PC-9 (cell line): ENCODE data around the gene NAPB. TPM values are rescaled to one million over a fixed set of nuclear protein-coding genes. Genes with fewer than 3 reads are reported as not detected.

Experiments used
- BruUV-seq: library from RNA; stranded (reverse); fragments of 400-500 nt; replicated peaks from 2 replicates; lab custom pipeline; 2021; lab: Mats Ljungman, UMichigan
- CTCF ChIA-PET: fragments of 300-600 bp; sonication (Branson Sonifier 250); formaldehyde crosslinking; loops from one replicate; lab custom pipeline; 2022; ENCODE audit warnings: antibody characterized with exemption; lab: Charles Lee
- POLR2A ChIA-PET: fragments of 300-600 bp; sonication (Branson Sonifier 250); formaldehyde crosslinking; loops from one replicate; lab custom pipeline; 2022; ENCODE audit warnings: antibody characterized with exemption; ENCODE audit not compliant: unreplicated experiment; lab: Charles Lee
- DNase-seq, 2 experiments: peaks; one replicate each; pipeline versions ENCODE4 v3.0.0 to v3.0.0-alpha.2; 2015 to 2022; ENCODE audit warnings: mixed read lengths in 1 of 2
- H2AFZ ChIP-seq: fragments of 200-600 bp; sonication (generic); 2 replicates; pipeline ENCODE4 v1.8.1; 2017; ENCODE audit warnings: antibody characterized with exemption
- H3F3A ChIP-seq: fragments of 200-600 bp; sonication (generic); 2 replicates; pipeline ENCODE4 v1.8.1; 2017; ENCODE audit warnings: antibody characterized with exemption, mild to moderate bottlenecking, low read depth; ENCODE audit not compliant: insufficient read depth
- H3K27ac ChIP-seq: fragments of 200-600 bp; sonication (generic); 2 replicates; pipeline ENCODE4 v1.6.1; 2016; ENCODE audit warnings: mixed run types
- H3K27me3 ChIP-seq: fragments of 200-600 bp; sonication (generic); 2 replicates; pipeline ENCODE4 v1.6.1; 2016; ENCODE audit warnings: low read depth, mixed run types; ENCODE audit not compliant: insufficient read depth
- H3K36me3 ChIP-seq: fragments of 200-600 bp; sonication (generic); 2 replicates; pipeline ENCODE4 v1.6.1; 2016; ENCODE audit warnings: low read depth, mixed run types
- H3K4me1 ChIP-seq: fragments of 200-600 bp; sonication (generic); replicated peaks from 2 replicates; pipeline ENCODE4 v1.6.1; 2016; ENCODE audit warnings: mixed run types; ENCODE audit not compliant: insufficient read depth
- H3K4me2 ChIP-seq: fragments of 200-600 bp; sonication (generic); 2 replicates; pipeline ENCODE4 v1.6.1; 2017; ENCODE audit warnings: mixed run types
- H3K4me3 ChIP-seq: fragments of 200-600 bp; sonication (generic); 2 replicates; pipeline ENCODE4 v1.6.1; 2016; ENCODE audit warnings: mixed run types
- H3K79me2 ChIP-seq: fragments of 200-600 bp; sonication (generic); 2 replicates; pipeline ENCODE4 v1.6.1; 2017; ENCODE audit warnings: low read depth, mixed run types
- H3K9me2 ChIP-seq: fragments of 200-600 bp; sonication (generic); 2 replicates; pipeline ENCODE4 v1.8.1; 2017; ENCODE audit warnings: mild to moderate bottlenecking; ENCODE audit not compliant: insufficient read depth
- H3K9me3 ChIP-seq: fragments of 200-600 bp; sonication (generic); 2 replicates; pipeline ENCODE4 v1.8.1; 2016; ENCODE audit warnings: low read depth; ENCODE audit not compliant: insufficient read depth
- H4K20me1 ChIP-seq: fragments of 200-600 bp; sonication (generic); 2 replicates; pipeline ENCODE4 v1.8.1; 2017; ENCODE audit not compliant: insufficient read depth
- EZH2 ChIP-seq: fragments of 200-600 bp; sonication (generic); IDR thresholded peaks from 2 replicates; pipeline ENCODE4 v1.8.0; 2017; ENCODE audit warnings: antibody characterized with exemption, low read depth
- intact Hi-C: fragments of 100-400 bp; cut with micrococcal nuclease; formaldehyde crosslinking; loops from one replicate; pipeline ENCODE4 v1.10.0; 2022; ENCODE audit not compliant: unreplicated experiment
- total RNA-seq: library from RNA; stranded (reverse); gene quantifications from 2 replicates; pipeline ENCODE4 v1.2.3, GENCODE V29; 2021
- TF ChIP-seq, protein P1 (sequence below): fragments of 200-600 bp; sonication (generic); conservative IDR thresholded peaks from 2 replicates; pipeline ENCODE4 v1.6.1; 2017; ENCODE audit warnings: mixed run types, antibody characterized with exemption, mild to moderate bottlenecking, moderate library complexity

Gene NAPB
- total RNA-seq, 1 experiment from 2014 or later, result 16.5 TPM

DNA sequence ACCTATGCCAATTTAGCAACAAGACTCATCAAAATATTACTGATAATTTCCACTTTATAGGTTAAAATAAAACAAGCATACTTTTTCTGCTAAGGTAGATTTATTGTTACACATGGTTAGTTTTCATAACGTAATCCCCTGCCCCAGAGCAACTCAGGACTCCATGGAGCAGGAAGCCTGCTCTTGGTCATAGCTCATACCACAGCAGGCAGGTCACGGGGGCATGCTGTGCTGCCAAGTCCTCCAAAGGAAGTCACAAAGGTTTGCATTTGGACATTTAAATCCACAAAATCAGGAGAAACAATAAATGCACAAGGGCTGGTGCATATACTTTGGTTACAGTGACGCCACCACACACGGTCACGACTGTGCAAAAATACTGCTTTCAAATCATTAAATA, 46.8 kb downstream of the NAPB start:
- Histone ChIP-seq H3K27me3 (no peaks in the 10 kb centered on the region), H3K4me2 (no peak overlapping the region), H3K4me1 (no peaks in the 10 kb centered on the region), H3K9me2 (no peaks in the 10 kb centered on the region), H3K27ac (no peak overlapping the region), H3K9me3 (peaks cover 6% of the 10 kb centered on the region; the same call in 1 of the 2 replicates), H3K79me2 (no peaks in the 10 kb centered on the region), H4K20me1 (0 out of 2 replicates have a peak, but pooled peaks cover 3% of the 10 kb centered on the region), H3F3A (no peaks in the 10 kb centered on the region), H2AFZ (no peak overlapping the region), H3K4me3 (no peak overlapping the region), H3K36me3 (peaks cover 36% of the 10 kb centered on the region)
- no peak for TF ChIP-seq EZH2
- TF ChIP-seq, protein P1, sequence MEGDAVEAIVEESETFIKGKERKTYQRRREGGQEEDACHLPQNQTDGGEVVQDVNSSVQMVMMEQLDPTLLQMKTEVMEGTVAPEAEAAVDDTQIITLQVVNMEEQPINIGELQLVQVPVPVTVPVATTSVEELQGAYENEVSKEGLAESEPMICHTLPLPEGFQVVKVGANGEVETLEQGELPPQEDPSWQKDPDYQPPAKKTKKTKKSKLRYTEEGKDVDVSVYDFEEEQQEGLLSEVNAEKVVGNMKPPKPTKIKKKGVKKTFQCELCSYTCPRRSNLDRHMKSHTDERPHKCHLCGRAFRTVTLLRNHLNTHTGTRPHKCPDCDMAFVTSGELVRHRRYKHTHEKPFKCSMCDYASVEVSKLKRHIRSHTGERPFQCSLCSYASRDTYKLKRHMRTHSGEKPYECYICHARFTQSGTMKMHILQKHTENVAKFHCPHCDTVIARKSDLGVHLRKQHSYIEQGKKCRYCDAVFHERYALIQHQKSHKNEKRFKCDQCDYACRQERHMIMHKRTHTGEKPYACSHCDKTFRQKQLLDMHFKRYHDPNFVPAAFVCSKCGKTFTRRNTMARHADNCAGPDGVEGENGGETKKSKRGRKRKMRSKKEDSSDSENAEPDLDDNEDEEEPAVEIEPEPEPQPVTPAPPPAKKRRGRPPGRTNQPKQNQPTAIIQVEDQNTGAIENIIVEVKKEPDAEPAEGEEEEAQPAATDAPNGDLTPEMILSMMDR, result no peak
- ChIA-PET CTCF (no interaction called here), POLR2A (no interaction called here)
- intact Hi-C loops, result no loop called here
- DNase-seq, result no peak
- BruUV-seq, result no TSS peak

DNA sequence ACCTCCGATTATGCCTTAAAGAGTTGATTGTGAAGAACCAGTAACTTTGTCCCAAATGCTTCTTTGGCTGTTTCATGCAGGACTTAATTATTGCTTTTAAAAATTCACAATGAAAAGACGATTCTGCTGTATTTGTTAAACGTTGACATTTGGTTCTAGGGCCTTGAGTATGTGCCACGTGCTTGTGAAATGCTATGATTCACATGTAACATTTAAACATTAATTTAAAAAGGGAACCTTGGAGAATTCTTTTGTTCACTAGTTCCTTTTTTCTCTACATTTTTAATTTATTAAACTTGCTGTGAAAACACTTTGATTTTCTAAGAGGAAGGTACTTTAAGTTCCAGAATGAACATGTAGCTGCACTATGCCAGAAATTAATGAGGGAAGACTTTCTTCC, 49.8 kb downstream of the NAPB start:
- Histone ChIP-seq H4K20me1 (0 out of 2 replicates have a peak, but pooled peaks cover 7% of the 10 kb centered on the region), H3K4me2 (no peak overlapping the region), H3K27ac (no peak overlapping the region), H3K4me1 (peaks cover 10% of the 10 kb centered on the region), H3F3A (peaks cover 10% of the 10 kb centered on the region; the same call in 1 of the 2 replicates), H3K36me3 (peaks cover 28% of the 10 kb centered on the region), H3K4me3 (no peak overlapping the region), H2AFZ (no peak overlapping the region), H3K27me3 (no peaks in the 10 kb centered on the region), H3K9me2 (no peaks in the 10 kb centered on the region), H3K79me2 (peaks cover 20% of the 10 kb centered on the region; the same call in 1 of the 2 replicates), H3K9me3 (peaks cover 6% of the 10 kb centered on the region; the same call in 1 of the 2 replicates)
- no peak for DNase-seq
- TF ChIP-seq EZH2, result no peak
- TF ChIP-seq, protein P1, result no peak
- CTCF ChIA-PET, result no interaction called here
- intact Hi-C loops, result no loop called here
- BruUV-seq, result no TSS peak
- POLR2A ChIA-PET, result no interaction called here

DNA sequence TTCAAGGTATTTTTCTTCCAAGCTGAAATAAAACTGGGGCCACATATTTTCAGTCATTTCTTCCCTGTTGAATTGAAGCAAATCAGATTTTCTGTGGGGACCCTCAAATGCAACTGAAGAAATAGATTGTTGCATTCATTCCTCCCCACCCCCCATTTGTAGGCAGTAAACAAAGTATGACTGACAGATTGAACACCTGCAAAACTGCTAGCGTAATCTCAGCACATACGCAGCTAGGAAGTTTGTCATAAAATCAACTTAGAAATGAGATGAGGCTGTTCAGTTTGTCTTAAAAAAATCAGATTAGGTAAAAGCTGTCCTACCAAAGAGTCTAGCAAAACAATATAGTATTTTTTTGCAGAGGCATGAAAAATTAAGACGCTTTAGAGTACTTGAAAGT, 50.4 kb downstream of the NAPB start:
- BruUV-seq, result no TSS peak
- H4K20me1 ChIP-seq, result 0 out of 2 replicates have a peak, but pooled peaks cover 7% of the 10 kb centered on the region
- no peak overlapping the region for H2AFZ ChIP-seq
- H3K27ac ChIP-seq, result no peak overlapping the region
- no peak for TF ChIP-seq EZH2
- TF ChIP-seq, protein P1, result no peak
- H3F3A ChIP-seq, result peaks cover 10% of the 10 kb centered on the region; the same call in 1 of the 2 replicates
- peaks cover 16% of the 10 kb centered on the region for H3K4me1 ChIP-seq
- no peak overlapping the region for H3K4me2 ChIP-seq
- H3K36me3 ChIP-seq, result peaks cover 24% of the 10 kb centered on the region
- intact Hi-C loops, result no loop called here
- H3K27me3 ChIP-seq, result no peaks in the 10 kb centered on the region
- ChIA-PET CTCF (no interaction called here), POLR2A (no interaction called here)
- H3K9me2 ChIP-seq, result no peaks in the 10 kb centered on the region
- H3K79me2 ChIP-seq, result peaks cover 26% of the 10 kb centered on the region; the same call in 1 of the 2 replicates
- no peak for DNase-seq
- peaks cover 5% of the 10 kb centered on the region; the same call in 1 of the 2 replicates for H3K9me3 ChIP-seq
- H3K4me3 ChIP-seq, result no peak overlapping the region
